Endothelial cell (in vitro differentiated cells): ENCODE measurements around the gene CDC42BPA. TPM values are rescaled to one million over a fixed set of nuclear protein-coding genes. Genes with fewer than 3 reads are reported as not detected.

Source experiments
- DNase-seq: peaks from one replicate; pipeline ENCODE4 v3.0.0; 2021; ENCODE audit warnings: low spot score
- H3K27ac Mint-ChIP-seq: one replicate; pipeline ENCODE4 v1.8.0; 2021; ENCODE audit warnings: mixed read lengths, inconsistent platforms; ENCODE audit not compliant: unreplicated experiment
- H3K27me3 Mint-ChIP-seq: one replicate; pipeline ENCODE4 v1.8.0; 2021; ENCODE audit warnings: mild to moderate bottlenecking, moderate library complexity, mixed read lengths, inconsistent platforms; ENCODE audit not compliant: unreplicated experiment
- H3K36me3 Mint-ChIP-seq: one replicate; pipeline ENCODE4 v1.8.0; 2021; ENCODE audit warnings: mild to moderate bottlenecking, low read depth, mixed read lengths, inconsistent platforms; ENCODE audit not compliant: unreplicated experiment
- H3K4me1 Mint-ChIP-seq: one replicate; pipeline ENCODE4 v1.8.0; 2021; ENCODE audit warnings: mild to moderate bottlenecking, mixed read lengths, inconsistent platforms; ENCODE audit not compliant: unreplicated experiment
- H3K4me3 Mint-ChIP-seq: one replicate; pipeline ENCODE4 v1.8.0; 2021; ENCODE audit warnings: mild to moderate bottlenecking, mixed read lengths, inconsistent platforms; ENCODE audit not compliant: unreplicated experiment
- H3K9me3 Mint-ChIP-seq: one replicate; pipeline ENCODE4 v1.8.0; 2021; ENCODE audit warnings: mixed read lengths, inconsistent platforms; ENCODE audit not compliant: unreplicated experiment
- CTCF ChIP-seq: fragments of 200-600 bp; sonication (generic); IDR thresholded peaks from one replicate; pipeline ENCODE4 v1.5.0; 2021; ENCODE audit warnings: antibody characterized with exemption; ENCODE audit not compliant: unreplicated experiment
- total RNA-seq: library from RNA; stranded (reverse); fragmentation: NEBNext Ultra II Directional; extraction: Animal tissue kit (Norgen Biotek cat#: 25700); gene quantifications from one replicate; pipeline ENCODE4 v1.2.1, GENCODE V29; 2021; ENCODE audit not compliant: unreplicated experiment

CDC42BPA gene
- total RNA-seq, 1 donor from 2014 or later, result 41.4 TPM

GRCh38 chr1:226987623-226988333 lies 330.5 kb downstream of the CDC42BPA start:
- H3K4me1 Mint-ChIP-seq, result peaks cover 29% of the 10 kb centered on the region
- H3K36me3 Mint-ChIP-seq, result peaks cover 20% of the 10 kb centered on the region
- TF ChIP-seq CTCF, result no peak
- no peak overlapping the region for H3K4me3 Mint-ChIP-seq
- no peak overlapping the region for H3K27ac Mint-ChIP-seq
- peaks cover 6% of the 10 kb centered on the region for H3K27me3 Mint-ChIP-seq
- no peaks in the 10 kb centered on the region for H3K9me3 Mint-ChIP-seq
- no peak for DNase-seq

GRCh38 chr1:226987179-226987536 lies 331.1 kb downstream of the CDC42BPA start:
- no peak overlapping the region for H3K27ac Mint-ChIP-seq
- peaks cover 29% of the 10 kb centered on the region for H3K4me1 Mint-ChIP-seq
- peaks cover 20% of the 10 kb centered on the region for H3K36me3 Mint-ChIP-seq
- H3K27me3 Mint-ChIP-seq, result peaks cover 6% of the 10 kb centered on the region
- no peak for DNase-seq
- H3K4me3 Mint-ChIP-seq, result no peak overlapping the region
- H3K9me3 Mint-ChIP-seq, result no peaks in the 10 kb centered on the region
- TF ChIP-seq CTCF, result no peak

- TF ChIP-seq CTCF, result no peak
- H3K9me3 Mint-ChIP-seq, result no peaks in the 10 kb centered on the region
These were observed 331.7 kb downstream of the CDC42BPA start for GRCh38 chr1:226986496-226987178.

GRCh38 chr1:226985839-226986463 lies 332.3 kb downstream of the CDC42BPA start:
- no peak overlapping the region for H3K4me3 Mint-ChIP-seq
- no peak for TF ChIP-seq CTCF
- DNase-seq, result no peak
- peaks cover 20% of the 10 kb centered on the region for H3K36me3 Mint-ChIP-seq
- H3K27ac Mint-ChIP-seq, result no peak overlapping the region
- H3K4me1 Mint-ChIP-seq, result peaks cover 29% of the 10 kb centered on the region
- peaks cover 6% of the 10 kb centered on the region for H3K27me3 Mint-ChIP-seq
- no peaks in the 10 kb centered on the region for H3K9me3 Mint-ChIP-seq

More at GRCh38 chr1:226986496-226987178, 331.7 kb downstream of the CDC42BPA start:
- H3K36me3 Mint-ChIP-seq, result peaks cover 20% of the 10 kb centered on the region
- DNase-seq, result no peak
- peaks cover 29% of the 10 kb centered on the region for H3K4me1 Mint-ChIP-seq
- peak overlapping the region; percentile 10 for H3K4me3 Mint-ChIP-seq
- H3K27ac Mint-ChIP-seq, result peak overlapping the region; percentile 52
- H3K27me3 Mint-ChIP-seq, result peaks cover 6% of the 10 kb centered on the region
